HL-60 (cell line): ENCODE measurements around the gene ELOVL2.

ENCODE experiments used
- DNase-seq, 2 experiments: peaks; one replicate each; pipeline ENCODE4 v3.0.0-alpha.2; 2010 to 2020; ENCODE audit warnings: low read depth in 1 of 2, low spot score in 1 of 2
- H3K27ac ChIP-seq: fragments of 250-450 bp; sonication (Bioruptor Pico); replicated peaks from 2 replicates; pipeline ENCODE4 v1.5.1; 2020; ENCODE audit warnings: mild to moderate bottlenecking, moderate library complexity
- H3K27me3 ChIP-seq: fragments of 250-450 bp; sonication (Bioruptor Pico); 2 replicates; pipeline ENCODE4 v1.5.1; 2021; ENCODE audit warnings: mild to moderate bottlenecking, moderate library complexity; ENCODE audit not compliant: insufficient read depth, poor library complexity, severe bottlenecking
- H3K4me3 ChIP-seq: replicated peaks from 2 replicates; pipeline ENCODE4 v1.5.1; 2011; ENCODE audit warnings: mild to moderate bottlenecking, control low read depth, low read length; ENCODE audit not compliant: insufficient read depth
- GABPA ChIP-seq: IDR thresholded peaks from 2 replicates; pipeline ENCODE4 v1.6.1; 2012; ENCODE audit warnings: low read depth
- POLR2AphosphoS5 ChIP-seq: IDR thresholded peaks from 2 replicates; pipeline ENCODE4 v1.6.1; 2012; ENCODE audit warnings: low read depth
- SPI1 ChIP-seq: IDR thresholded peaks from 2 replicates; pipeline ENCODE4 v1.6.1; 2012; ENCODE audit warnings: low read depth, mild to moderate bottlenecking, borderline replicate concordance
- TF ChIP-seq, protein P1 (sequence below): IDR thresholded peaks from one replicate; pipeline ENCODE4 v1.5.1; 2011; ENCODE audit warnings: low read length, control low read depth, inconsistent platforms; ENCODE audit not compliant: insufficient read depth
- TF ChIP-seq, protein P2 (sequence below): IDR thresholded peaks from 2 replicates; pipeline ENCODE4 v1.6.1; 2012; ENCODE audit warnings: low read depth; ENCODE audit not compliant: insufficient replicate concordance

The ELOVL2 gene

GRCh38 chr6:11023032-11023431 lies 21.1 kb downstream of the ELOVL2 start:
- no peak for TF ChIP-seq GABPA
- TF ChIP-seq POLR2AphosphoS5 = no peak
- no peak for TF ChIP-seq SPI1
- TF ChIP-seq, protein P1, sequence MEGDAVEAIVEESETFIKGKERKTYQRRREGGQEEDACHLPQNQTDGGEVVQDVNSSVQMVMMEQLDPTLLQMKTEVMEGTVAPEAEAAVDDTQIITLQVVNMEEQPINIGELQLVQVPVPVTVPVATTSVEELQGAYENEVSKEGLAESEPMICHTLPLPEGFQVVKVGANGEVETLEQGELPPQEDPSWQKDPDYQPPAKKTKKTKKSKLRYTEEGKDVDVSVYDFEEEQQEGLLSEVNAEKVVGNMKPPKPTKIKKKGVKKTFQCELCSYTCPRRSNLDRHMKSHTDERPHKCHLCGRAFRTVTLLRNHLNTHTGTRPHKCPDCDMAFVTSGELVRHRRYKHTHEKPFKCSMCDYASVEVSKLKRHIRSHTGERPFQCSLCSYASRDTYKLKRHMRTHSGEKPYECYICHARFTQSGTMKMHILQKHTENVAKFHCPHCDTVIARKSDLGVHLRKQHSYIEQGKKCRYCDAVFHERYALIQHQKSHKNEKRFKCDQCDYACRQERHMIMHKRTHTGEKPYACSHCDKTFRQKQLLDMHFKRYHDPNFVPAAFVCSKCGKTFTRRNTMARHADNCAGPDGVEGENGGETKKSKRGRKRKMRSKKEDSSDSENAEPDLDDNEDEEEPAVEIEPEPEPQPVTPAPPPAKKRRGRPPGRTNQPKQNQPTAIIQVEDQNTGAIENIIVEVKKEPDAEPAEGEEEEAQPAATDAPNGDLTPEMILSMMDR = no peak
- TF ChIP-seq, protein P2, sequence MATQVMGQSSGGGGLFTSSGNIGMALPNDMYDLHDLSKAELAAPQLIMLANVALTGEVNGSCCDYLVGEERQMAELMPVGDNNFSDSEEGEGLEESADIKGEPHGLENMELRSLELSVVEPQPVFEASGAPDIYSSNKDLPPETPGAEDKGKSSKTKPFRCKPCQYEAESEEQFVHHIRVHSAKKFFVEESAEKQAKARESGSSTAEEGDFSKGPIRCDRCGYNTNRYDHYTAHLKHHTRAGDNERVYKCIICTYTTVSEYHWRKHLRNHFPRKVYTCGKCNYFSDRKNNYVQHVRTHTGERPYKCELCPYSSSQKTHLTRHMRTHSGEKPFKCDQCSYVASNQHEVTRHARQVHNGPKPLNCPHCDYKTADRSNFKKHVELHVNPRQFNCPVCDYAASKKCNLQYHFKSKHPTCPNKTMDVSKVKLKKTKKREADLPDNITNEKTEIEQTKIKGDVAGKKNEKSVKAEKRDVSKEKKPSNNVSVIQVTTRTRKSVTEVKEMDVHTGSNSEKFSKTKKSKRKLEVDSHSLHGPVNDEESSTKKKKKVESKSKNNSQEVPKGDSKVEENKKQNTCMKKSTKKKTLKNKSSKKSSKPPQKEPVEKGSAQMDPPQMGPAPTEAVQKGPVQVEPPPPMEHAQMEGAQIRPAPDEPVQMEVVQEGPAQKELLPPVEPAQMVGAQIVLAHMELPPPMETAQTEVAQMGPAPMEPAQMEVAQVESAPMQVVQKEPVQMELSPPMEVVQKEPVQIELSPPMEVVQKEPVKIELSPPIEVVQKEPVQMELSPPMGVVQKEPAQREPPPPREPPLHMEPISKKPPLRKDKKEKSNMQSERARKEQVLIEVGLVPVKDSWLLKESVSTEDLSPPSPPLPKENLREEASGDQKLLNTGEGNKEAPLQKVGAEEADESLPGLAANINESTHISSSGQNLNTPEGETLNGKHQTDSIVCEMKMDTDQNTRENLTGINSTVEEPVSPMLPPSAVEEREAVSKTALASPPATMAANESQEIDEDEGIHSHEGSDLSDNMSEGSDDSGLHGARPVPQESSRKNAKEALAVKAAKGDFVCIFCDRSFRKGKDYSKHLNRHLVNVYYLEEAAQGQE = no peak
- Histone ChIP-seq H3K27me3 (peaks cover 5% of the 10 kb centered on the region), H3K27ac (no peak overlapping the region), H3K4me3 (no peak overlapping the region)
- no peak for DNase-seq

- peaks cover 3% of the 10 kb centered on the region for H3K27me3 ChIP-seq
- no peak overlapping the region for H3K27ac ChIP-seq
- TF ChIP-seq, protein P1 = no peak
- TF ChIP-seq POLR2AphosphoS5 (no peak), GABPA (no peak), SPI1 (no peak)
- TF ChIP-seq, protein P2 = no peak
- no peak overlapping the region for H3K4me3 ChIP-seq
- no peak for DNase-seq
Observed at GRCh38 chr6:11021714-11022113, 22.4 kb downstream of the ELOVL2 start.

DNA sequence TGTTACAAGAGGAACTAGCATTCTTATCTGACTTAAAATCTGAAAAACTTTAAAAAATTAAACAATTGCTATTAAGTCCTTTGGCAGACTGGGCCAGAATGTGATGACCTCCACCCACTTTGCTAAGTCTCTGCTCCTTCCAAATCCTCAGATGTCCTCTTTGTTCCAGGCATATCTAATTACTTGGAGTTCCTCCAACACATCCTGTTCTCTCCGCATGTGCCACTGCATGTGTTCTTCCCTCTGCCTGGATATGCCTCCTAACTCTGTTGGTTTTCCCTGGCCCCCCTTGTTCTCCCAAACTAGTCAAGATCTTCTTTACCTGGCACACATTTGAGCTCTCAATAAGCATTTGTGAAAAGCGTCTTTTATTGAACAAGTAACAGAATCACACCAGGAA lies 23.1 kb downstream of the ELOVL2 start:
- H3K27ac ChIP-seq = no peak overlapping the region
- no peak for TF ChIP-seq GABPA
- no peak for TF ChIP-seq SPI1
- no peak for TF ChIP-seq POLR2AphosphoS5
- TF ChIP-seq, protein P1 = no peak
- TF ChIP-seq, protein P2 = no peak
- H3K4me3 ChIP-seq = no peak overlapping the region
- H3K27me3 ChIP-seq = peaks cover 3% of the 10 kb centered on the region
- DNase-seq = no peak
